Embryonic facial prominence (tissue), 1 donor: ENCODE measurements around the gene PHEX.

ENCODE experiments used
- DNase-seq: peaks from one replicate; pipeline ENCODE4 v3.0.0-alpha.2; 2016; ENCODE audit errors: extremely low spot score

Gene PHEX

DNA sequence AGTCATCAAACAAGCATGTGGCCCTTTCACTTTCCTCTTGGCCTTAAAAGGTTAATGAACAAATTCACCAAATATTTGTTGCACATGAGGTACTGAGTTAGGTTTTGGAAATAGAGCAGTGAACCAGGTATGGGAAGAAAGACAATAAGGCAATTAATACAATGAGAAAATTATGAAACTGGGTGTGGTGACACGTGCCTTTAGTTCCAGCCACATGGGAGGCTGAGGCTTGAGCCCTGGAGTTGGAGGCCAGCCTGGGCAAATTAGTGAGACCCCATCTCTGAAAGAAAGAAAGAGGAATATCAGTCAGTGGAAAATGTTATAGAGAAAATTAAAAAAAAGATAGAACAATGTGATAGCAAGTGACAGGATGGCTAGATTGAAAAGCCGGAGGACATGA, 8.1 kb downstream of the PHEX start:
- DNase-seq = no peak

- DNase-seq = no peak
Observed at GRCh38 chrX:22041907-22042530, 9.9 kb downstream of the PHEX start.

DNA sequence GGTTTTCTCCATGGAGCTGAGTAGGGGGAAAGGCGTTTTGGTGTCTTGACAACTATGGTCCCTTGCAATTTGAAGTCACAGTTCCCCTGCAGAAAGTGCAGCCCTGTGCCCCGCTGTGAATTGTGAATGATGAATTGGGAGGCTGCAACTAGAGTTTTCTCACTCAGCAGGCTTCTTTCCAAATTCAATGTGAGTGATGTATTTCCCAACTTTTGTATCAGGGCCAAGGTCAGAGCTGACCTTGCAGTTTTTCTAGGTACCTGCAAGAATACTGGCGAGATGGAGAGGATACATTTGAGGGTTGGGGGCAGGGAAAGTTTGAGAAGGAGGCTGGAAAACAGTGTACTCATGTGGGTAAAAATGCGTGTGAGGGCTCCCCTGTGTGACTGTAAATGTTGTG, 11.7 kb downstream of the PHEX start:
- DNase-seq = no peak

DNA sequence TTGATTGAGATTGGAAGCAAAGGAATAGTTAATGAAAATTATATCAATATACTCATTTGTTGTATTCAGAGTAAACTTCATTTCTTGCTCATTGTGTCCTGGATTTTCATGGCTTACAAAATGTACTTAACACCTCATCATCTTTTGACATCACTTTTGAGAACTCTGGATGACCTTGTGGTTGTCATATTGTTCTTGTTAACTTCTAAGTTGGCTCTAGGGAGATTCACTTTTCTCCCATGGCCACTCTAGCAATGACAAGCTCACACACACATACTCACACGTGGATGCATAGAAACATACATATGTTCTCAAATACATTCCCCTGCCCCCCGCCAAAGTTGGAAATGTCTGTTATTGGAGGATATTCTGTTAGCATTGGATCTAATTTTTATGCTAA, 15.3 kb downstream of the PHEX start:
- no peak for DNase-seq

DNA sequence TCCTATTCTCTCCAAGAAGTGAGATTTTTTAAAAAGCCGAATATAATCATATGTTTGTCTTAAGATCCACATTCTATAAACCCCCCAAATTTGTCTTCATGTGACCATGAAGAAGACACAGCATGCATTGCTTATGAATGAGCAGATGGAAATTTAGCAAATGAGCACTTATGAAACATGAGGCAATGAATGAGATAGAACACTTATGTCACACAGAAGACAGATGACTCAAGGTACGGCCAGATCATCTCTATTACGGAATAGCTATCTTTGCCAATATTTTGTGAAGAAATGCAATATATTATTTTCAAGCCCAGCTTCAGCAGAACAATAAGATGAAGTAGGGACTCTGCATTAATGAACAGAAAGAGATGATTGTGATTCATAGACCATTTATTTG, 21.4 kb downstream of the PHEX start:
- no peak for DNase-seq

GRCh38 chrX:22056235-22056634, 24.1 kb downstream of the PHEX start:
- DNase-seq = no peak

- no peak for DNase-seq
Observed at GRCh38 chrX:22057667-22058066, 25.5 kb downstream of the PHEX start.

DNA sequence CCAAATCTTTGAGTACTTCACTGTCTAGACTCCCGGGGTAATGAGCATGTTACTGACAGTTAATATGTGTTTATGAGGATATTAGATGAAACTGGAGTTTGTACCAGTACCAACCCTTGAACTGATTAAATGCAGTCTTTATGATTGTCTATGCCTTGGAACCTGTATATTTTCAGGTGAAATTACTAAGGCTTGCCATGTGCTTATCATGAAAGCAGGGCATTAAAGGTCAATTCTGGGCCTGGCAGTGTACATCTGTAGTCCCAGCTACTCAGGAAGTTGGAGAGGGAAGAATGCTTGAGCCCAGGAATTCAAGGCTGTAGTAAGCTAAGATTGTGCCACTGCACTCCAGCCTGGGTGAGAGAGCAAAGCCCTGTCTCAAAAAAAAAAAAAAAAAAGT, 27.6 kb downstream of the PHEX start:
- no peak for DNase-seq

- DNase-seq = no peak
Observed at GRCh38 chrX:22060415-22061280, 28.5 kb downstream of the PHEX start.

GRCh38 chrX:22063284-22063683, 31.2 kb downstream of the PHEX start:
- DNase-seq = no peak

DNA sequence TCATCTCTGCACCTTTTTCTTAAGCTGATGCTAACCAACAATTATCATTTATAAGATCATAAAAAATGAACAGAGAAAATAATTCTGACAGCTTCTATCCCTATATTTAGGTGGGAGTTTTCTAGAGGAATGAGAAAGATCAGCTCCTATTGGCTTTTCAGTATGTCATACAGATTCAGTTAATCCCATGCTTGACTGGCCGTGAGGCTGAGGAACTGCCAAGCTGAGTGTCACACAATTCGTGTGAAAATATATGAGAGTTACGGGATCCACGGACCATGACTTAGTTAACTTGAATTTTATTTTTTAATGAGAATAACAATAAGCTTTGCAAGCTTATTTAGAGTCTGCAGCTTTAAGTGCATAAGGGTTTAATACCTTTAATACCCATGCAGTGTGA, 37.5 kb downstream of the PHEX start:
- no peak for DNase-seq

- no peak for DNase-seq
Observed at GRCh38 chrX:22073928-22074327, 41.8 kb downstream of the PHEX start.

GRCh38 chrX:22078117-22078516, 46.0 kb downstream of the PHEX start:
- DNase-seq = no peak

- DNase-seq = no peak
Observed at GRCh38 chrX:22081475-22082092, 49.5 kb downstream of the PHEX start.

GRCh38 chrX:22086003-22086402, 53.9 kb downstream of the PHEX start:
- DNase-seq = no peak

GRCh38 chrX:22087011-22087557, 55.0 kb downstream of the PHEX start:
- no peak for DNase-seq

- no peak for DNase-seq
Observed at GRCh38 chrX:22088326-22088725, 56.2 kb downstream of the PHEX start.

- DNase-seq = no peak
Observed at GRCh38 chrX:22090181-22090580, 58.1 kb downstream of the PHEX start.

GRCh38 chrX:22093550-22093949, 61.4 kb downstream of the PHEX start:
- DNase-seq = no peak

GRCh38 chrX:22095286-22095685, 63.2 kb downstream of the PHEX start:
- no peak for DNase-seq

DNA sequence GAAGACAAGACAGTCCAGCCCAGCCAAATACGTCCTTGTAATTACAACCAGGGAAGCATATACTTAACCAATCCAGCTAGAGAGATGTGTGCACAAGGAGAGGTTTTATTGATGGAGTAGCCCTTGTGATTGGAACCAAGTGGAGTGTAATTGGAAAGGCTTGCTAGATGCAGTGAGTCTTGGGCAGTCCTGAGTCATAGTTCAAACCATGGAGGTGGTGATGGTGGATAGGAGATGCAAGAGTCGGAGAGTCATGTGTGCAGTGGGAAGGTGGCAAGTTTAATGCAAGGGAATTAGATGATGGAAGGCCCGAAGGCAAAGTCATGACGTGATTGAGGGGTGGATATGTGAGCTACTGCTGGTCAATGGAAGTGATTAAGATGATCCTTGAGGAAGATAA, 63.7 kb downstream of the PHEX start:
- DNase-seq = no peak

DNA sequence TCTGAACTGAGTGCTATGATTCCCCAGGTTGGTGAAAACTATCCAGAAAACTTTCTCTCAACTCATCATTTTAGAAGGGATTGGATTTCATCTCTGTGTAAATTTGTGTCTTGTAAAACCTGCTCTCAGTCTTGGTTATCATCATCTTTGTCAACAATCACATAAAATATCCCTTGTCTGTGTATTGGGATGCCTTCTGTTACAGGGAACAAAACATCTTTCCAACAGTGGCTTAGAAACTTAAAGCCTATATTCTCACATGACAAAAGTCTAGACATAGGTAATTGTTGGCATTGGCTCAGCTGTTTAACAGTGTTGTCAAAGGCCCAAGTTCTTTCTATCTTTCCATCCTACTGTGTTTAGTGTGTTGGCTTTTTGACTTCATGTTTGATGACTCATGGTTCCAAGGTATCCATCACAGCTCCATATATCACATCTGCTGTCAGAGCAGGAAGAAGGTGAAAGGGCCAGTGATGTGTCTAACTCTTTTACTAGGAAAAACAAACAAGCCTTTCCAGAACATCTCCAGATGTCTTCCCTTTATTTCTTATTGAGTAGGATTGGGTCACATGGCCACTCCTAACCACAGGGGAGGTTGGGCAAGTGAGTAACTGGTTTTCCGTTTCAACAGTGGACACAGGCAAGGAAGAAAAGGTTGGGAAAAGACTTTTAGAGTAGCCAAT, 65.0 kb downstream of the PHEX start:
- DNase-seq = no peak
